ENCODE results near the gene IGF1R.
"Not testable (repeated sequence)": the region's sequence is repeated elsewhere in the genome, so short reads cannot be mapped to it uniquely, and the experiment has no call there.

Gene IGF1R

DNA sequence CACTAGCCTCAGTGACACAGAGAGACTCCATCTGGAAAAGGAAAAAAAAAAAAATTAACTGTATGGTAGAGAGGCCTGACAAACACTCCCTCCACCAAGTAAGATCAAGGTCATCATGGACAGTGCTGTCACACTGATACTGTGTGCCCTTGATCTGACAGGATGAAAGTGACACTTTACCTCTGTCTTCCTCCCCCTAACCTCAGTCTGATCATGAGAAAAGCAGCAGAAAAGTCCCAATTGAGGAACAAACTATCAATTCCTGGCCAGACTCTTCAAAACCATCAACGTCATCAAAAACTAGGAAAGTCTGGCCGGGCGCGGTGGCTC, 332.5 kb downstream of the IGF1R start:
- no peak for DNase-seq

DNA sequence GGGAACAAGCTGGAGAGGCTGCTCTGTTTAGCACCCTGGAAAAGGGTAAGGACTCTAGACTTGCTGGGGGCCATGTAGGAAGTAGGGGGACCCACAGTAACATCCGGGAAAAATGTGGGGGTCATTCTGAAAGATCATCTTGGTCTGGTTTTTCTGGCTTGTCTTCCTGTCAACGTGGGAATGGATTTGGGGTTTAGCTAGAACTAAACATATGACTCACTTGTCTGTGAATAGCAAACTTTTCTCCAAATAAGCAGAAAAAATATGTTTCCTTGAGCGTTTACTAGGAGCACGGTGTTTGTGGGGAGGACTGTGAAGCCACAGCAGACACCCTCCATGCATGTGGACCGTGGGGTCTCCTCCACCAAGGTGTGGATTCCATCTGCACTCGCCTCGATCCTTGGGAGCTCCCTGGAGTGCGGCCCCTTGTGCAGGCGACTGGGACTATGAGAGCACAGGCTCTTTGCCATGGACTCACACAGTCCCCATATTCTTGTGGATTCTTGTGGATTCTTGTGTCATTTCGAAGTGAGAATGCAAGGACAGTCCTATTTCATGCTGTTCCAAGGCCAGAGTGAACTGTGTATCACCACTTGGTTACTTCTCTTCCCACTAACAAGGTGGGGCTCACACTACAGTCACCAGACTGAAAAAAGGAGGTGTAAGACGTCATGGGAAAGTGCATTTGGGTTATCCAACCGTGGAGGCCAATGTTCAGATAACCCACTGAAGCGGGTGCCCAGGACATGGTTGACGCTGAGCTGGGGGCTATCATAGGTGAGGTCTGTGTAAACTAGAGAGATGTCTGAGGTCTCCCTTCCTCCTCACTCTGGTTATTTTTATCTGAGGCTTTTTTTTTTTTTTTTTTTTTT, 333.7 kb downstream of the IGF1R start:
- DNase-seq: no peak

- DNase-seq: no peak
Measured at GRCh38 chr15:98983334-98983733, 335.0 kb downstream of the IGF1R start.

DNA sequence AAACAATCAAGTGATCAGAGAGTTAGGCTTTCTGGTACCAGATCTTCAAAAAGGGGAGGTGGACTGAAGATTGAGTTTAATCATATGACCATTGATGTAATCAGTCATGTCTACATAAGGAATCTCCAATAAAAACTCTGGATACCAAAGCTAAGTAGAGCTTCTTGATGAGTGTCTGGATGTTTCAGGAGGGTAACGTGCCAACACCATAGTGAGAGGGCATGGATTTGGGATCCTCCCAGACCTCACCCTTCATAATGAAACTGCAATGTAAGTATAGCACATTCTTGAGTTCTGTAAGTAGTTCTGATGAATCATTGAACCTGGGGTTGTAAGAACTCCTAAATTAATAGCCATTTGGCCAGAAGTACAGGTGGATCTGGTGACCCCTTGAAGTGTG, 337.9 kb downstream of the IGF1R start:
- DNase-seq: no peak

- DNase-seq: no peak
Measured at GRCh38 chr15:98994892-98995291, 346.6 kb downstream of the IGF1R start.

GRCh38 chr15:98996169-98996568, 347.8 kb downstream of the IGF1R start:
- no peak for DNase-seq

DNA sequence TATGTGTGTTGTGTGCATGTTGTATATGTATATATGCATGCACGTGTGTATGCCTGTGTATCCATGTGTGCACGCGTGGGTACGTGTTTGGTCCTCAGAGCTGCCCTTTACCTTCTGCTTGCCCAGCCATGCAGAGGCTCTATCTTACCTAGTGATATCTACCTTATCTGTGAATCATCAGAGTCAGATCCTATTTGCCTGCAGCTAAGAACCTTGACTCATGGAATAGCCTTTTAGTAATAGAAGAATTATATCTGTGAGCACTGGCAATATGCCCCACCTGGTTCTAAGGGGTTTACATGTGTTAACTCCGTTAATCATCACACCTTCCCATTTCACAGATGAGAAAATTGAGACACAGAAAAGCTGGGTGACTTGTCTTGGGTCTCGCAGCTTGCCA, 348.3 kb downstream of the IGF1R start:
- DNase-seq: no peak

- DNase-seq: no peak
Measured at GRCh38 chr15:98997312-98997711, 349.0 kb downstream of the IGF1R start.

GRCh38 chr15:98997755-98998154, 349.4 kb downstream of the IGF1R start:
- no peak for DNase-seq

- no peak for DNase-seq
Measured at GRCh38 chr15:98998279-98998678, 349.9 kb downstream of the IGF1R start.

GRCh38 chr15:98999233-98999632, 350.9 kb downstream of the IGF1R start:
- DNase-seq: no peak

DNA sequence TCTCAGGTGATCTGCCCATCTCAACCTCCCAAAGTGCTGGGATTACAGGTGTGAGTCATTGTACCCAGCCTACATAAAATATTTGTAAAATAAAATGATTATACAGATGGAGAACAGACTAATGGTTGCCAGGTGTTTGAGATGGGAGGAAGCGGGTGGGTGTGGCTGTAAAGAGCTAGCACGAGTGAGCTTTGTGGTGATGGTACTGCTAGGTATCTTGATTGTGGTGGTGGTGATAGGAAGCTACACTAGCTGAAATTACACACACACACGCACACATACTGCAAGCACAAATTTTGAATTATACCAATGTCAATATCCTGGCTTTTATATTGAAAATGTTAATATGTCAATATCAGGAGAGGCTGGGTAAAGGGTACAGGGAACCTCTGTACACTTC, 353.9 kb downstream of the IGF1R start:
- no peak for DNase-seq

GRCh38 chr15:99003317-99003716, 355.0 kb downstream of the IGF1R start:
- not testable (repeated sequence) for DNase-seq

GRCh38 chr15:99004998-99005974, 356.9 kb downstream of the IGF1R start:
- DNase-seq: not testable (repeated sequence)

DNA sequence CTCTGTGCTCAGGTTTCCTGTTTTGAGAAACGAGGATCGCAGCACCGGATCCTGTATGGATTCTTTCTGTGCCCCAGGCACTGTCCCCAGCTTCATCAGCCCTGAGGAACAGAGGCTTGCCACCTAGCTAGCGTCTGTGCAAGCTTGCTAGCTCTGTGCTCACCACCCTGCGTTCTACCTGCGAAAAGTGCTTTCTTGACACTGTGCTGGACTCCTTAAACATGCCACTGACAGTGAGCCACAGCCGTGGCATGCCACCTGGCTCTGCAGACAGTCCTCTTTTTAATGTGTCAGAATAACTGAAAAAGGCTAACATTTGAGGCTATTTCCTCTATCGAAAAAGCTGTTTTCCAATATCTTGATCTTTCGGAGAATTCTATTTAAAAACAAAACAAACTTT, 357.8 kb downstream of the IGF1R start:
- no peak for DNase-seq

DNA sequence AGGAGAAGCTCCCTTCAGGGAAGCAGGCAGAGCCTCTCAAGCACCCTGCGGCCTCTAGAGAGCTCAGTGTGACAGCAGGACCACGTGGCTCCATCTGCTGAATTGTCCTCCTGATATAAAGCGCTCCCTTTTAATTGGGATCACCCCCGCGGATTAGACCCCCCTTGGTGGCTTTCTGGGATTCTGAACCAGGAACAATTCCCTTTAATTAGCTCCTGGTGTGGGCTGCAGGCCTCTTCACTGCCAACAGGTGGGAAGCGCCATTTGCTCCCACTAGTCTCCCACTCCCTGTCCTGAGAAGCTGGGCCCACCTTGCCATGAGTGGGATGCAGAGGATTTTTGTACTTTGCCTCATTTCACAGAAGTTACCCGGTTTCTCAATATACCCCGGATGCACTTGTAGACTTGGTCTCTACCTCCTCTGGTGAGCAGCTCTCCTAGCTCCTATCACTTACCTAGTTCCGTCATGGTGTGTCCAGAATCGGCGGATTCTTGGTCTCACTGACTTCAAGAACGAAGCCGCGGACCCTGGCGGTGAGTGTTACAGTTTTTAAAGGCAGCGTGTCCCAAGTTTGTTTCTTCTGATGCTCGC, 358.7 kb downstream of the IGF1R start:
- DNase-seq: no peak

DNA sequence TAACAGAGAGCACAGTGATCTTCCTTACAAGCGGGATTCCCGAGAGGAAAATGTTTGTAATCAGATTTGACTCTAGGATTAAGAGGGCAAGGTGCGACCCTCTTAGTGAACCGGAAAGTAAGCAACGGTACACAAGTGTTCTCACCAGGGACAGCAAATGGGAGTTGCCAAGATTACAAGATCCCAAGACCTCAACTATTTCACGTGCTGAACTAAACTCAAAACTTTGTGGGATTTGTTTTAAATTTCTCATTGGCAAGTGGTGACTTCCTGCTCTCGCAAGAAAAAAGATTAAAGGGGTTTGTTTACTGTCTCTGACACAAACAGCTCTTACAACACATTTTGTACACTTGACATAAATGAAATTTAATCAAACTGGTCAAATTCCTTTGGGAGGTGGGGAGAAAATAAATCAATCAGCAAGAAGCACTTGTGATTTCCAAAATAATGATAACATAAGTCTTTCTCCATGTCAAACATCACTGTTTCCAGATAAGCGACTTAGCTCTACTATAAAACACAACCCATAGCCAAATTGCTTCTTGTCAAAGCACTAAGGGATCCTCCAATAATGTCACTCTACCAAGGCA, 361.5 kb downstream of the IGF1R start:
- DNase-seq: no peak

DNA sequence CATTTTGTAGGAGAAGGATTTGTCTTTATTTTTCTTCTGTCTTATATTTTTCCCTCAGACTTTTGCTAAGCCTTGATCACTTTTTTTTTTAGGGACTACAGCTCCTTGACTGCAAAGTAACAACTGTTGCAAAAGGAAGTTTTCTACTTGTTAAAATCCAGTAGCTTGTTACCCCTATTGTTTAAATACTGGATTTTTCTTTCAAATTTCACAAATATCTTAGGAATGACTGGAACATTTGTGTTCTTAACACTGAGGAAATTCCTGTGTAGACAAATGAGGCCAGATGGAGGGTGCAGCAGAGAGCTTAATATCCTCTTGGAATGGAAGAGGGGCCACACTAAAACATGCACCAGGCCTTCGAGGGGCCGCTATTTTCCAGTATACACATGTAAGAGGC, 362.4 kb downstream of the IGF1R start:
- no peak for DNase-seq

Measured in NCI-H526 treated with DMSO at 0.1 percent for 48 hours (cell line).